Suppressor macrophage treated with lipopolysaccharide for 4 hours (primary cell): Measurements from ENCODE around the gene TUBA8.
A peak's percentile ranks its signal among the peaks of the same experiment; 100 is the strongest.
"Not testable (repeated sequence)": the region's sequence is repeated elsewhere in the genome, so short reads cannot be mapped to it uniquely, and the experiment has no call there.

Source experiments
- DNase-seq: peaks from one replicate; pipeline ENCODE4 v3.0.0-alpha.2; 2020

The TUBA8 gene

GRCh38 chr22:18136563-18137320 lies 26.1 kb downstream of the TUBA8 start:
- no peak for DNase-seq

GRCh38 chr22:18141004-18141403 lies 30.4 kb downstream of the TUBA8 start:
- not testable (repeated sequence) for DNase-seq

GRCh38 chr22:18144105-18144504 lies 33.5 kb downstream of the TUBA8 start:
- no peak for DNase-seq

- DNase-seq = no peak
Observed at GRCh38 chr22:18145676-18146388, 35.2 kb downstream of the TUBA8 start.

- no peak for DNase-seq
Observed at GRCh38 chr22:18146389-18146753, 35.8 kb downstream of the TUBA8 start.

GRCh38 chr22:18147791-18148190 lies 37.2 kb downstream of the TUBA8 start:
- no peak for DNase-seq

GRCh38 chr22:18148293-18148965 lies 37.8 kb downstream of the TUBA8 start:
- DNase-seq = no peak

- DNase-seq = peak; percentile 52
Observed at GRCh38 chr22:18152519-18152918, 41.9 kb downstream of the TUBA8 start.

GRCh38 chr22:18154821-18155390 lies 44.3 kb downstream of the TUBA8 start:
- no peak for DNase-seq

GRCh38 chr22:18155546-18155945 lies 44.9 kb downstream of the TUBA8 start:
- DNase-seq = not testable (repeated sequence)

- DNase-seq = peak; percentile 46
Observed at GRCh38 chr22:18156878-18157713, 46.5 kb downstream of the TUBA8 start.

GRCh38 chr22:18157714-18158028 lies 47.1 kb downstream of the TUBA8 start:
- no peak for DNase-seq

GRCh38 chr22:18160641-18161040 lies 50.0 kb downstream of the TUBA8 start:
- DNase-seq = not testable (repeated sequence)

GRCh38 chr22:18163843-18164242 lies 53.2 kb downstream of the TUBA8 start:
- not testable (repeated sequence) for DNase-seq

GRCh38 chr22:18164584-18164983 lies 54.0 kb downstream of the TUBA8 start:
- DNase-seq = not testable (repeated sequence)

GRCh38 chr22:18165356-18165755 lies 54.7 kb downstream of the TUBA8 start:
- not testable (repeated sequence) for DNase-seq

GRCh38 chr22:18170284-18170683 lies 59.7 kb downstream of the TUBA8 start:
- DNase-seq = not testable (repeated sequence)

- not testable (repeated sequence) for DNase-seq
Observed at GRCh38 chr22:18172203-18172602, 61.6 kb downstream of the TUBA8 start.

GRCh38 chr22:18172776-18173175 lies 62.2 kb downstream of the TUBA8 start:
- not testable (repeated sequence) for DNase-seq

- not testable (repeated sequence) for DNase-seq
Observed at GRCh38 chr22:18173441-18173840, 62.8 kb downstream of the TUBA8 start.
